ELR (cell line): ENCODE measurements around the gene COL24A1.
A peak's percentile ranks its signal among the peaks of the same experiment; 100 is the strongest.
"Not testable (repeated sequence)": the region's sequence is repeated elsewhere in the genome, so short reads cannot be mapped to it uniquely, and the experiment has no call there.

Source experiments
- DNase-seq: peaks from one replicate; pipeline ENCODE4 v3.0.0-alpha.2; 2015; ENCODE audit warnings: low read depth

COL24A1 gene

GRCh38 chr1:86152887-86153286 is 3.7 kb downstream of the COL24A1 start:
- no peak for DNase-seq

GRCh38 chr1:86151427-86151826 is 5.1 kb downstream of the COL24A1 start:
- DNase-seq: peak; percentile 84

DNA sequence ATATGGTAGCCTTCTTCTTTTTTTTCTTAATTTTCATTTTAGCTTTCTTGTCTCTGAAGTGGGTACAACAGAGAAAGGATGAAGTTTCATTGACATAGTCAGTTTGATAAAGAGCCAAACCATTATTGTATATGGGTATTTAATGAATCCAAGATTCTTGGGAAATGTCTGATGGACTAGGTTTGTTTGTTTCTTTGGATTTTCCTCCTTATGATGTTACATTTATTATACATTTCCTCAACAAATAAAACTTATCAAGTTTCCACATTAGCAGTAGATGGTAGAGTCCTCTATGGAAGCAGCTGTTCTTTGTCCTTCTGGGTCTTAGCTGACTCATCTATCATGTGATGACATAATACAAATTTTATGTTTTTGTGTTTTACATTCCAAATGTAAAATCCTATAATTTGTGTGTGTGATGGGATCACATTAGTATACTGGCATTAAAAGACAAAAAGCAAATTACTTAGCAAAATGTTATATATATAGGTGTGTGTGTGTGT is 6.0 kb downstream of the COL24A1 start:
- peak; percentile 49 for DNase-seq

- no peak for DNase-seq
Measured at GRCh38 chr1:86149591-86149990, 7.0 kb downstream of the COL24A1 start.

DNA sequence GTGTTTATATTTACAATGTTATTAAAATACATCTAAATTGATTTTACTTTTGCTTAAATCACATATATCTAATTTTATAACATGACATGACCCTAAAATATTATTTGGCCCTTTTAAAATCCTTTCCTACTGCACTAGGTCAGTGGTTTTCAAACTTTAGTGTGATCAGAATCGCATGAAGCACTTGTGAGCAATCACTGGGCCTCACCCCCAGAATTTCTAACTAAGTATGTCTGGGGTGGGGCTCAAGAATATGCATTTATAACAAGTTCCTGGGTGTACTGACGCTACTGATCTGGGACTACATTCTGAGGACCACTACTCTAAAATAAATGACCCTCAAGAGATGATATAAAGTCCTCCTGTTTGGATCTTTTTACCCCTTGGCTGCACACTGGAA is 8.8 kb downstream of the COL24A1 start:
- no peak for DNase-seq

- peak; percentile 11 for DNase-seq
Measured at GRCh38 chr1:86146566-86146965, 10.0 kb downstream of the COL24A1 start.

- DNase-seq: no peak
Measured at GRCh38 chr1:86140281-86140880, 16.2 kb downstream of the COL24A1 start.

GRCh38 chr1:86138746-86139145 is 17.8 kb downstream of the COL24A1 start:
- no peak for DNase-seq

DNA sequence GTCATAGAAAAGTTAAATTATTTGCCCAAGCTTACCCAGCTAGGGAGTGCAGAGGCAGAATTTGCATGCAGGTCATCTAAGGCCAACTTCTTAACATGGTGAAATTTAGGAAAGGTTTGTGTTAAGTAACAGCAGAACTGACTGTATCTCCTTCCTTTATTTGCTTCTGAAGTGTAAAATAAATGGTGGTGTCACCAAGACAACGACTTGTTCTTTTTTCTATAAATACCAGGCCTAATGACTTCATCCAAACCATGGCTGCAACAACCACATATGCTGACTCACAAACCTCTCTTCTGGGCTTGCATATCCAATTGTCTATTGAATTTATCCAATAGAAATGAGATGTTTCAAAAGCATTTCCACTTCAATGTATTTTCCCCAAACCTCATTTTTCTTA is 19.1 kb downstream of the COL24A1 start:
- DNase-seq: peak; percentile 79

- peak; percentile 14 for DNase-seq
Measured at GRCh38 chr1:86119214-86119764, 37.3 kb downstream of the COL24A1 start.

GRCh38 chr1:86114816-86115400 is 41.7 kb downstream of the COL24A1 start:
- no peak for DNase-seq

DNA sequence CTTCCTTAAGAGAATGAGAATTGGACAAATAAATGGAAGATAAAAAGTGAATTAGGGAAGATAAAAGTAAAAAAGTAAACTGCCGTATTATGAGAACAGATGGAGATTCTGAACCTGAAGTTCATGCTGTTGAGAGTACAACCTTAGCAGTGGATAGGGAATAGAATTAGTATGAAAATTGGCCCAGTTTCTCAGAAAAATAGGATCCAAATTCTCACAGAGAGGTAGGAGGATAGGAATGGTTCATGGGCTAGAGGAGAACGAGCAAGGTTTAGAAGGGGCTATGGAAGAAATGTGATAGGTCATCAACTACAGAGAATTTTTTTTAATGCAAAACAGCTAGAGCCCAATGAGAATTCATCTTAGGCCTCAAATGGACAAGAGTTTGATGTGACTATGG is 42.3 kb downstream of the COL24A1 start:
- DNase-seq: no peak

- not testable (repeated sequence) for DNase-seq
Measured at GRCh38 chr1:86111590-86111989, 45.0 kb downstream of the COL24A1 start.

DNA sequence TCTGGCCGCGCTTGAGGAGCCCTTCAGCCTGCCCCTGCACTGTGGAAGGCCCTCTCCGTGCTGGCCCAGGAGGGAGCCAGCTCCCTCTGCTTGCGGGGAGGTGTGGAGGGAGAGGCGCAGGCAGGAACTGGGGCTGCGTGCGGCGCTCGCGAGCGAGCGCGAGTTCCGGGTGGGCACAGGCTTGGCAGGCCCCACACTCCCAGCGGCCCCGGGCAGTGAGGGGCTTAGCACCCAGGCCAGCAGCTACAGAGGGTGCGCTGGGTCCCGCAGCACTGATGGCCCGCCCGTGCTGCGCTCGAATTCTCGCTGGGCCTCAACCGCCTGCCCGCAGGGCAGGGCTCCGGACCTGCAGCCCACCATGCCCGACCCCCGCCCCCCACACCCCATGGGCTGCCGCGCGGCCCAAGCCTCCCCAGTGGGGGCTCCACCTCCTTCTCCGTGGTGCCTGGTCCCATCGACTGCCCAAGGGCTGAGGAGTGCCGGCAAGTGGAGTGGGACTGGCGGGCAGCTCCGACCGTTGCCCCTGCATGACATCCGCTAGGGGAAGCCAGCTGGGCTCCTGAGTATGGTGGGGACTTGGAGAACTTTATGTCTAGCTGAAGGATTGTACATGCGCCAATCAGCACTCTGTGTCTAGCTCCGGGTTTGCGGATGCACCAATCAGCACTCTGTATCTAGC is 46.0 kb downstream of the COL24A1 start:
- DNase-seq: no peak

- no peak for DNase-seq
Measured at GRCh38 chr1:86105533-86105866, 51.1 kb downstream of the COL24A1 start.

- no peak for DNase-seq
Measured at GRCh38 chr1:86104606-86105532, 51.7 kb downstream of the COL24A1 start.

GRCh38 chr1:86101616-86102015 is 55.0 kb downstream of the COL24A1 start:
- peak; percentile 4 for DNase-seq

- DNase-seq: no peak
Measured at GRCh38 chr1:86100401-86100800, 56.2 kb downstream of the COL24A1 start.

- DNase-seq: no peak
Measured at GRCh38 chr1:86089765-86090164, 66.8 kb downstream of the COL24A1 start.

DNA sequence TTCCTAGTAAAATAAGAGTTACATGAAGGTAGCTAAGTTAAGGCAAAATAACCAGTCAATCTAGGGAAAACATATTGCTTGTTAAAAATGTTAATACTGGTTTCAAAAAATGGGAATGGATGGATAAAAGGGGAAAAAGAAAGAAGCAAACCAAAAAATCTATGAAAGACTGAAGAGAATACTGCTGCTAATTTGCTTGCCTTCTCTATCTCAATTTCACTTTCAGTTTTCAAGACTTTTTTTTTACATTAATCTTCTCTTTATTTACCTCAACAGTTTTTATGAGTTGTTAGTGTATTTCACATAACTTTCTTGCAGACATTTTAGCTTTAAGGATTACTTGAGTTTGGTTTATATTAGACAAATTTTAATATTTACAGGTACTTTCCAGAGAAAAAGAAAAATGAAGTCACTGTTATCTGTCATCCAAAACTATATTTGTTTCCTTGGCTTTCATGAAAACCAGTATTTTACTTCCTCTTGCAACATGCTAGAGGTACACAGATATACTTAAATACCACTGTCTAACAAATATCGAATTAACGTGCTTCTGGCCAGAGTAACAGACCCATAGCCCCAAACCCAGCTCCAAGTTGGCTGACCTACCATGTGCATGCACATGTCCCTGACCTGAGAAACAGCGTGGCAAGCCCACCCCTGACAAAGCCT is 70.7 kb downstream of the COL24A1 start:
- no peak for DNase-seq

- DNase-seq: peak; percentile 32
Measured at GRCh38 chr1:86084998-86085397, 71.6 kb downstream of the COL24A1 start.

- DNase-seq: peak; percentile 41
Measured at GRCh38 chr1:86082183-86082582, 74.4 kb downstream of the COL24A1 start.
